ENCODE measurements around the gene DHRS13.

- TF ChIP-seq, protein P1, sequence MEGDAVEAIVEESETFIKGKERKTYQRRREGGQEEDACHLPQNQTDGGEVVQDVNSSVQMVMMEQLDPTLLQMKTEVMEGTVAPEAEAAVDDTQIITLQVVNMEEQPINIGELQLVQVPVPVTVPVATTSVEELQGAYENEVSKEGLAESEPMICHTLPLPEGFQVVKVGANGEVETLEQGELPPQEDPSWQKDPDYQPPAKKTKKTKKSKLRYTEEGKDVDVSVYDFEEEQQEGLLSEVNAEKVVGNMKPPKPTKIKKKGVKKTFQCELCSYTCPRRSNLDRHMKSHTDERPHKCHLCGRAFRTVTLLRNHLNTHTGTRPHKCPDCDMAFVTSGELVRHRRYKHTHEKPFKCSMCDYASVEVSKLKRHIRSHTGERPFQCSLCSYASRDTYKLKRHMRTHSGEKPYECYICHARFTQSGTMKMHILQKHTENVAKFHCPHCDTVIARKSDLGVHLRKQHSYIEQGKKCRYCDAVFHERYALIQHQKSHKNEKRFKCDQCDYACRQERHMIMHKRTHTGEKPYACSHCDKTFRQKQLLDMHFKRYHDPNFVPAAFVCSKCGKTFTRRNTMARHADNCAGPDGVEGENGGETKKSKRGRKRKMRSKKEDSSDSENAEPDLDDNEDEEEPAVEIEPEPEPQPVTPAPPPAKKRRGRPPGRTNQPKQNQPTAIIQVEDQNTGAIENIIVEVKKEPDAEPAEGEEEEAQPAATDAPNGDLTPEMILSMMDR (IDR thresholded peaks at IDR 0.05) = no peak
- TF ChIP-seq POLR2A (IDR thresholded peaks at IDR 0.05) = no peak
These were observed 22.3 kb downstream of the DHRS13 start for GRCh38 chr17:28880572-28880945.

Data from vagina (tissue), 2 donors.